Activated CD8-positive, alpha-beta T cell treated with anti-CD3 and anti-CD28 coated beads for 36 hours (primary cell): ENCODE data around the gene NRG3. TPM values are rescaled to one million over a fixed set of nuclear protein-coding genes. Genes with fewer than 3 reads are reported as not detected.

Experiments
- ATAC-seq: fragments of 200-7000 bp; cut with Tn5 transposase; one replicate; pipeline ENCODE4 v1.10.0; 2021; ENCODE audit warnings: mild to moderate bottlenecking, moderate library complexity
- CTCF ChIA-PET: fragments of 350-600 bp; sonication (Branson Sonifier 250); formaldehyde crosslinking; loops from one replicate; lab custom pipeline; 2021; ENCODE audit warnings: antibody characterized with exemption; lab: Charles Lee
- POLR2A ChIA-PET: fragments of 350-600 bp; sonication (Branson Sonifier 250); formaldehyde crosslinking; loops from one replicate; lab custom pipeline; 2021; ENCODE audit warnings: antibody characterized with exemption; lab: Charles Lee
- DNase-seq: peaks from one replicate; pipeline ENCODE4 v3.0.0-alpha.2; 2020
- H3K27ac Mint-ChIP-seq: one replicate; pipeline ENCODE4 v1.8.0; 2021; ENCODE audit warnings: mild to moderate bottlenecking, mixed read lengths
- H3K27me3 Mint-ChIP-seq: one replicate; pipeline ENCODE4 v1.8.0; 2021; ENCODE audit warnings: mixed read lengths
- H3K36me3 Mint-ChIP-seq: one replicate; pipeline ENCODE4 v1.8.0; 2021; ENCODE audit warnings: low read depth, mixed read lengths
- H3K4me1 Mint-ChIP-seq: one replicate; pipeline ENCODE4 v1.8.0; 2021; ENCODE audit warnings: low read depth, mixed read lengths
- H3K4me3 Mint-ChIP-seq: one replicate; pipeline ENCODE4 v1.8.0; 2021; ENCODE audit warnings: mild to moderate bottlenecking, moderate library complexity, mixed read lengths
- H3K9me3 Mint-ChIP-seq: one replicate; pipeline ENCODE4 v1.8.0; 2021; ENCODE audit warnings: mixed read lengths
- intact Hi-C: fragments of 100-400 bp; cut with micrococcal nuclease; formaldehyde crosslinking; loops from one replicate; pipeline ENCODE4 v1.10.0; 2022
- total RNA-seq, 2 experiments: library from RNA; stranded (reverse); gene quantifications; one replicate each; pipeline ENCODE4 v1.2.3, GENCODE V29; 2021
- TF ChIP-seq, protein P1 (sequence below): fragments of 200-600 bp; IDR thresholded peaks from one replicate; pipeline ENCODE4 v1.8.0; 2022; ENCODE audit warnings: antibody characterized with exemption, mild to moderate bottlenecking

The NRG3 gene
- total RNA-seq, 2 experiments from 2014 or later = not detected

DNA sequence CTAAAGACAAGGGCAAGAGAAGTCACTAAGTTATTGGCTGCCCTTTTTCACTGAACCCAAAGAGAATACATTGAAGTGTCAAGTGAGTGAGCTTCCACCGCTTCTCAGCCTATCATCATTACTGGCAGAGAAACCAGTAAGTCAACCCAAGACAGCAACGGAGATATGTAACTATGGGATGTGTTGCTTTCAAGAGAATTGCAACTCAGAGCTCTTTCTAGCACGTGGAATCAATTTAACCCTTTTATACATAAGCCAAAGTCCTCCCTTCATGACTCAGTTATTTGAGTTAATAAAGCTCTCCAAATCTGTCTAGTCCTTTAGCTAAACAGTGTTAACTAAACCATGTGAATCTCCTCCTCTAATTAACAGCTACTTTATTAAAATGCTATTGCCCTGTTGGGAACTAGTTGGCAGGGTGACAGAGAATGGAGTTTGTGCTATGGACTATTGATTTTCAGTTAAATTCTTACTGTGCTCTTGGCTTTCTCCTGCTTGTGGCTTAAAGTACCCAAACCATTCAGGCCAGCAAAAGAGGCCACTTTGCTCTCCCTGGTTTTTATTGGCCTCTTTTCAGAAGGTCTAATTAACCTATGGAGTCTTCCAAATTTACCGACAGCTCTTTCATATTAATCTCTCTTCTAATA lies 287.7 kb downstream of the NRG3 start:
- no peak for DNase-seq
- no peak for ATAC-seq
- no peaks in the 10 kb centered on the region for H3K36me3 Mint-ChIP-seq
- peaks cover 7% of the 10 kb centered on the region for H3K9me3 Mint-ChIP-seq
- no peaks in the 10 kb centered on the region for H3K27me3 Mint-ChIP-seq
- TF ChIP-seq, protein P1, sequence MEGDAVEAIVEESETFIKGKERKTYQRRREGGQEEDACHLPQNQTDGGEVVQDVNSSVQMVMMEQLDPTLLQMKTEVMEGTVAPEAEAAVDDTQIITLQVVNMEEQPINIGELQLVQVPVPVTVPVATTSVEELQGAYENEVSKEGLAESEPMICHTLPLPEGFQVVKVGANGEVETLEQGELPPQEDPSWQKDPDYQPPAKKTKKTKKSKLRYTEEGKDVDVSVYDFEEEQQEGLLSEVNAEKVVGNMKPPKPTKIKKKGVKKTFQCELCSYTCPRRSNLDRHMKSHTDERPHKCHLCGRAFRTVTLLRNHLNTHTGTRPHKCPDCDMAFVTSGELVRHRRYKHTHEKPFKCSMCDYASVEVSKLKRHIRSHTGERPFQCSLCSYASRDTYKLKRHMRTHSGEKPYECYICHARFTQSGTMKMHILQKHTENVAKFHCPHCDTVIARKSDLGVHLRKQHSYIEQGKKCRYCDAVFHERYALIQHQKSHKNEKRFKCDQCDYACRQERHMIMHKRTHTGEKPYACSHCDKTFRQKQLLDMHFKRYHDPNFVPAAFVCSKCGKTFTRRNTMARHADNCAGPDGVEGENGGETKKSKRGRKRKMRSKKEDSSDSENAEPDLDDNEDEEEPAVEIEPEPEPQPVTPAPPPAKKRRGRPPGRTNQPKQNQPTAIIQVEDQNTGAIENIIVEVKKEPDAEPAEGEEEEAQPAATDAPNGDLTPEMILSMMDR = no peak
- no peak overlapping the region for H3K4me3 Mint-ChIP-seq
- intact Hi-C loops = no loop called here
- ChIA-PET POLR2A (no interaction called here), CTCF (no interaction called here)
- H3K27ac Mint-ChIP-seq = no peak overlapping the region
- no peaks in the 10 kb centered on the region for H3K4me1 Mint-ChIP-seq

DNA sequence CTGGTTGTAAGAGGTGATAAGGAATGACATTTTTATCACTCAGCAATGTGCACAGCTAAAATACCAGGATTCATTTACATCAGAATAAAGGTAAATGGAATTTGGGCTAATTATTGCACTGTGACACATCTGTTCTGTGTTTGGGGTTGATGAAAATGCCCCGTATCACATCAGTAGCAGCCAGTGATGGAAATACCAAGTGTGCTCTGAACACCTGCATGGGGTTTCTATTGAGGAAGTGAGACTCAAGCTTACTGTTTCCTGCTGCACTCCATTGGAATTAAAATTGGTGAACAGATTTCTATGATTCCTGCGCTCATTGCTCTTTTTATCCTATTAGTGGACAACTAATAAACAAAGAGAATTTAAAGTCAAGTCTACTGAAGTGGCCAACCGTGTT lies 296.9 kb downstream of the NRG3 start:
- H3K4me1 Mint-ChIP-seq = no peaks in the 10 kb centered on the region

DNA sequence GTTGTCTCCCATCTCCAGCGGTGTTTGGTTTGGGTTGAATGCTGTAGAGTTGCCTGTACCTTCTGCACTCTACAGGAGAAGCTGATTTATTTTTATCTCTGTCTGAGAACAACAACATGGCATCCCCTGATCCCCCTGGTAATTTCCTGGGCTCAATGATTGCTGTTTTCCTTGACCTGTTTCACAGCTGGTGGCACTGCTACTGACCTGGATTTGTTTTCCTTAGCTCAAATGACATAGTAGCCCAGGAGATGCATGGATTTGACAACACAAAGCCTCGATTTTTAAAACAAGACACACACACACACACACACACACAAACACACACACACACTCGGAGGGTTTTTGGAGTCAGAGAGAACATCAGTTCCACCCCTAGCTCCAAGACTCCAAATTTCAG lies 301.6 kb downstream of the NRG3 start:
- no peak for DNase-seq
- intact Hi-C loops = no loop called here
- Mint-ChIP-seq H3K4me3 (no peak overlapping the region), H3K9me3 (peaks cover 3% of the 10 kb centered on the region), H3K27ac (no peak overlapping the region), H3K27me3 (no peaks in the 10 kb centered on the region), H3K36me3 (no peaks in the 10 kb centered on the region), H3K4me1 (no peaks in the 10 kb centered on the region)
- ATAC-seq = no peak
- ChIA-PET CTCF (no interaction called here), POLR2A (no interaction called here)
- TF ChIP-seq, protein P1 = no peak

More for the DNA sequence above, 296.9 kb downstream of the NRG3 start:
- intact Hi-C loops = no loop called here
- no peak overlapping the region for H3K27ac Mint-ChIP-seq
- POLR2A ChIA-PET = no interaction called here
- CTCF ChIA-PET = no interaction called here
- DNase-seq (no peak), ATAC-seq (no peak)
- H3K36me3 Mint-ChIP-seq = no peaks in the 10 kb centered on the region
- TF ChIP-seq, protein P1 = no peak
- H3K27me3 Mint-ChIP-seq = no peaks in the 10 kb centered on the region
- no peak overlapping the region for H3K4me3 Mint-ChIP-seq
- H3K9me3 Mint-ChIP-seq = peaks cover 3% of the 10 kb centered on the region

DNA sequence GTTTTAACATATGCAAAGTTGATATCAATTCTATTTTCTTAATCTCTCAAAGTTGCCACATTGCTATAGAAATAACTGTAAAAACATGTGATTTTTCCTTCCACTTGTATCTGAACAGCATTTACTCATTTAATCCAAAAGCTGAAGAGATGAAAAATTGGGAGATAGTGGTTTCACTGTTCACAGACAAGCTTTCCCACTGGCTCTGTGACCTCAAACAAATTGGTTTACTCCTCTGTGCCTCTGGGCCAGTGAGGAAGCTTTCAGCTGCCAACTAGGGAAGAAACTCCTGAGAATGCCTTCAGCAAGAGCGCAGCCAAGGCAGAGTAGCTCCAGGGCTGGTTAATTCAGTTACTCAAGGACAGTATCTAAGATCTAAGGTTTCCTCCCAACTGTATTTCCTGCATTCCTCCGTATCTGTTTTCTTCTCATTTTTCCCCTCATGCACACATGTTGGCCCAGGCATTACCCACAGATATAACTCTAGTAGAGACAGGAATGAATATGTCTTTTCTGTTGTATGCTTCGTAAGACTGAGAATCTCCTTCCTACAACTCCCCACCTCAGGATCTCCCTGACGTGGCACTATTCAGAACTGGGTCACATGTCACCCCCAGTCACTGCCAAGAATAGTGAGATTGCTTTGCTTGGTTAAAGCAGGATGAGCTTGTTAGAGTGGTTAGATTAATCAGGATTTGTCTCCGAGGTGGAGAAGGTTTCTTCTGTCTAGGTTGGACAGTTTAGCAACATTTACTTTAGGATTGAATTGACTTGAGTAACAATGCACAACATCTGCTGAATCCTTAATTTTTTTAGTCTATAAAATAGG lies 315.7 kb downstream of the NRG3 start:
- no peak for DNase-seq
- intact Hi-C loops = no loop called here
- TF ChIP-seq, protein P1 = no peak
- Mint-ChIP-seq H3K27me3 (no peaks in the 10 kb centered on the region), H3K4me3 (no peak overlapping the region), H3K27ac (no peak overlapping the region), H3K4me1 (no peaks in the 10 kb centered on the region), H3K9me3 (no peaks in the 10 kb centered on the region), H3K36me3 (no peaks in the 10 kb centered on the region)
- ChIA-PET POLR2A (no interaction called here), CTCF (no interaction called here)
- ATAC-seq = no peak

DNA sequence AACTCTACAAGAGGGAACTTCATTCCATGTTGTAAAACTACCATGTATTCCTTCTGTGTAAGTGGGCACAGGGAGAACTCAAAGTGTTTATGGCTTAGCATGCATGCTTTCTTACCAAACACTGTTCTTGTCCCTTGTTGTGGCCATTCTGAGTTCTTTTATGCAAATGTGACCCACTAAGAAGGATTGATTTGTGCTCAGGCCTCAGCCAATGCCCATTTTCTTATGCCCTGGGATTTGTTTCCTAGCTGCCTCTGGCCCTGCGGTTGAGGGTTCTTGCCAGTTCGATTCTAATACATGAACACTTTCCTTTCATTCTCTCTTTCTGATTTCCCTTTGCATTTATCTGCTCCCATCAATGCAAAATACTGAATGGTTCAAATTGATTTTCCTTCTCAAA lies 316.7 kb downstream of the NRG3 start:
- ChIA-PET CTCF (no interaction called here), POLR2A (no interaction called here)
- Mint-ChIP-seq H3K4me3 (no peak overlapping the region), H3K27ac (no peak overlapping the region), H3K36me3 (no peaks in the 10 kb centered on the region), H3K9me3 (no peaks in the 10 kb centered on the region), H3K4me1 (no peaks in the 10 kb centered on the region), H3K27me3 (no peaks in the 10 kb centered on the region)
- DNase-seq (no peak), ATAC-seq (no peak)
- TF ChIP-seq, protein P1 = no peak
- intact Hi-C loops = no loop called here
